Measurements from ENCODE around the gene SORBS2. TPM values are rescaled to one million over a fixed set of nuclear protein-coding genes. Genes with fewer than 3 reads are reported as not detected.

SORBS2 gene
- total and polyA plus RNA-seq, 2 of the 4 experiments (the other 2 are of a cell fraction), result 0.18 TPM; not detected in 1

DNA sequence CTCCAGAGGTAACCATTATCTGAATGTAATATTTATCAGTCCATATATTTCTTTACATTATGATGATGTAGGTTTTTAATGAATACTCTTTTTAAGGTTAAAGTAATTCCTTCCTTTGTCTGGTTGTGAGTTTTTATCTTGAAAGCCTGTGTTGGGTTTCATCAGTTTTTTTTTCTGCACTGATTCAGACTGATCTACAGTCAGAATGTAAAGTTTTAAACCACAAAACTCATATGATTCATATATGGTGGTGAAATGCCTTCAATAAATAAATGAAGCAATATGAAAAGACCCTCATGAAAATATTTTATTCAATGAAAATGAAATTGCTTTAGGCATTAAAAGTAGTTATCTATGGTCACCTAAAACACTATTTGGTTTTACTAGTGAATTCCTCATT, 47.1 kb downstream of the SORBS2 start:
- no peaks in the 10 kb centered on the region for H4K20me1 ChIP-seq (ENCODE audit: insufficient read depth, low read length)
- in situ Hi-C loops (cut with MboI; ENCODE audit: low sequenced_read_pairs), result no loop called here
- intact Hi-C loops (cut with micrococcal nuclease), result no loop called here

More for the DNA sequence above, 47.1 kb downstream of the SORBS2 start:
- Histone ChIP-seq H2BK120ac (ENCODE audit: low read depth, low read length) (no peak overlapping the region), H3K23ac (ENCODE audit: low read depth, low read length) (no peak overlapping the region), H3K4me3 (ENCODE audit: insufficient read depth, low read depth, low read length) (no peak overlapping the region), H2BK15ac (ENCODE audit: low read depth, low read length) (no peak overlapping the region), H3K56ac (ENCODE audit: extremely low read depth, insufficient read depth, low read length) (no peak overlapping the region), H3K27ac (ENCODE audit: insufficient read depth, low read length) (no peak overlapping the region), H3K79me1 (ENCODE audit: low read depth in 1 of 2, low read length in 2 of 2) (no peaks in the 10 kb centered on the region), H4K5ac (ENCODE audit: low read depth, low read length) (no peak overlapping the region), H2AK5ac (ENCODE audit: low read depth, low read length) (no peak overlapping the region), H2AK9ac (replicated peaks; ENCODE audit: low read depth, low read length, poor library complexity) (no peak overlapping the region), H3K14ac (replicated peaks; ENCODE audit: low read depth, low read length) (no peak overlapping the region), H3K9me1 (ENCODE audit: insufficient read depth, low read length) (no peaks in the 10 kb centered on the region), H2BK5ac (ENCODE audit: low read depth, low read length, poor library complexity, severe bottlenecking) (no peak overlapping the region), H2BK20ac (ENCODE audit: low read depth, low read length) (no peak overlapping the region), H4K8ac (ENCODE audit: low read depth in 2 of 2, low read length in 2 of 2) (no peak overlapping the region), H3K36me3 (ENCODE audit: control insufficient read depth, insufficient read depth, low read length) (no peaks in the 10 kb centered on the region), H3K9ac (ENCODE audit: low read depth, low read length) (no peak overlapping the region), H4K91ac (ENCODE audit: insufficient read depth, low read depth, low read length) (no peak overlapping the region), H3K27me3 (ENCODE audit: control insufficient read depth, insufficient read depth, low read length) (peaks cover 17% of the 10 kb centered on the region), H3K4me1 (ENCODE audit: control insufficient read depth, insufficient read depth, low read length) (no peaks in the 10 kb centered on the region), H3K4me2 (ENCODE audit: low read depth, low read length) (no peak overlapping the region), H3K18ac (ENCODE audit: low read depth, low read length) (no peak overlapping the region), H3K4ac (ENCODE audit: low read depth, low read length) (no peak overlapping the region), H2AFZ (replicated peaks; ENCODE audit: low read length, poor library complexity) (no peak overlapping the region), H3K9me3 (ENCODE audit: control insufficient read depth, insufficient read depth, low read length) (no peaks in the 10 kb centered on the region)
- ATAC-seq (ENCODE audit: low read depth) (no peak), DNase-seq (peak; percentile 20)
- BruUV-seq (replicated peaks), result no TSS peak
- ChIA-PET CTCF (no interaction called here), POLR2A (ENCODE audit: unreplicated experiment) (no interaction called here)
- TF ChIP-seq, protein P1, sequence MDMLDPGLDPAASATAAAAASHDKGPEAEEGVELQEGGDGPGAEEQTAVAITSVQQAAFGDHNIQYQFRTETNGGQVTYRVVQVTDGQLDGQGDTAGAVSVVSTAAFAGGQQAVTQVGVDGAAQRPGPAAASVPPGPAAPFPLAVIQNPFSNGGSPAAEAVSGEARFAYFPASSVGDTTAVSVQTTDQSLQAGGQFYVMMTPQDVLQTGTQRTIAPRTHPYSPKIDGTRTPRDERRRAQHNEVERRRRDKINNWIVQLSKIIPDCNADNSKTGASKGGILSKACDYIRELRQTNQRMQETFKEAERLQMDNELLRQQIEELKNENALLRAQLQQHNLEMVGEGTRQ (IDR thresholded peaks at IDR 0.05; ENCODE audit: low read depth, low read length), result no peak
- TF ChIP-seq, protein P2, sequence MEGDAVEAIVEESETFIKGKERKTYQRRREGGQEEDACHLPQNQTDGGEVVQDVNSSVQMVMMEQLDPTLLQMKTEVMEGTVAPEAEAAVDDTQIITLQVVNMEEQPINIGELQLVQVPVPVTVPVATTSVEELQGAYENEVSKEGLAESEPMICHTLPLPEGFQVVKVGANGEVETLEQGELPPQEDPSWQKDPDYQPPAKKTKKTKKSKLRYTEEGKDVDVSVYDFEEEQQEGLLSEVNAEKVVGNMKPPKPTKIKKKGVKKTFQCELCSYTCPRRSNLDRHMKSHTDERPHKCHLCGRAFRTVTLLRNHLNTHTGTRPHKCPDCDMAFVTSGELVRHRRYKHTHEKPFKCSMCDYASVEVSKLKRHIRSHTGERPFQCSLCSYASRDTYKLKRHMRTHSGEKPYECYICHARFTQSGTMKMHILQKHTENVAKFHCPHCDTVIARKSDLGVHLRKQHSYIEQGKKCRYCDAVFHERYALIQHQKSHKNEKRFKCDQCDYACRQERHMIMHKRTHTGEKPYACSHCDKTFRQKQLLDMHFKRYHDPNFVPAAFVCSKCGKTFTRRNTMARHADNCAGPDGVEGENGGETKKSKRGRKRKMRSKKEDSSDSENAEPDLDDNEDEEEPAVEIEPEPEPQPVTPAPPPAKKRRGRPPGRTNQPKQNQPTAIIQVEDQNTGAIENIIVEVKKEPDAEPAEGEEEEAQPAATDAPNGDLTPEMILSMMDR (conservative IDR thresholded peaks at IDR 0.05; ENCODE audit: low read depth, low read length), result no peak
- TF ChIP-seq MXI1 (IDR thresholded peaks at IDR 0.05; ENCODE audit: borderline replicate concordance, low read depth, low read length) (no peak), RCOR1 (IDR thresholded peaks at IDR 0.05; ENCODE audit: insufficient replicate concordance, low read length) (no peak), POLR2A (IDR thresholded peaks at IDR 0.05; ENCODE audit: low read depth, low read length) (no peak), MAZ (IDR thresholded peaks at IDR 0.05; ENCODE audit: borderline replicate concordance, low read depth, low read length) (no peak)
- dilution Hi-C loops (cut with HindIII; ENCODE audit: low sequenced_read_pairs, unreplicated experiment), result no loop called here

All from IMR-90 (cell line).